Activated T-cell treated with anti-CD3 and anti-CD28 coated beads, Interleukin-2, amount 50 U/mL, for 4 hours (primary cell): ENCODE results near the gene PLEKHA8. TPM values are rescaled to one million over a fixed set of nuclear protein-coding genes. Genes with fewer than 3 reads are reported as not detected.

ENCODE experiments used
- ATAC-seq, 2 donors: fragments of 200-7000 bp; cut with Tn5 transposase; one replicate each; pipeline ENCODE4 v1.10.0; 2021
- DNase-seq: peaks from one replicate; pipeline ENCODE4 v3.0.0-alpha.2; 2020
- H3K27me3 Mint-ChIP-seq: one replicate; pipeline ENCODE4 v1.8.0; 2021; ENCODE audit warnings: low read depth, mixed read lengths
- H3K36me3 Mint-ChIP-seq: one replicate; pipeline ENCODE4 v1.8.0; 2022; ENCODE audit warnings: mixed read lengths; ENCODE audit not compliant: insufficient read depth
- H3K4me1 Mint-ChIP-seq: one replicate; pipeline ENCODE4 v1.8.0; 2021; ENCODE audit warnings: low read depth, mixed read lengths
- H3K4me3 Mint-ChIP-seq: one replicate; pipeline ENCODE4 v1.8.0; 2021; ENCODE audit warnings: mild to moderate bottlenecking, moderate library complexity, mixed read lengths
- H3K9me3 Mint-ChIP-seq: one replicate; pipeline ENCODE4 v1.8.0; 2021; ENCODE audit warnings: mixed read lengths
- total RNA-seq, 3 donors: library from RNA; stranded (reverse); gene quantifications; one replicate each; pipeline ENCODE4 v1.2.1, GENCODE V29; 2021

Gene PLEKHA8
- total RNA-seq, 3 donors from 2014 or later = 5.2 to 6.1 (median 5.4) TPM

DNA sequence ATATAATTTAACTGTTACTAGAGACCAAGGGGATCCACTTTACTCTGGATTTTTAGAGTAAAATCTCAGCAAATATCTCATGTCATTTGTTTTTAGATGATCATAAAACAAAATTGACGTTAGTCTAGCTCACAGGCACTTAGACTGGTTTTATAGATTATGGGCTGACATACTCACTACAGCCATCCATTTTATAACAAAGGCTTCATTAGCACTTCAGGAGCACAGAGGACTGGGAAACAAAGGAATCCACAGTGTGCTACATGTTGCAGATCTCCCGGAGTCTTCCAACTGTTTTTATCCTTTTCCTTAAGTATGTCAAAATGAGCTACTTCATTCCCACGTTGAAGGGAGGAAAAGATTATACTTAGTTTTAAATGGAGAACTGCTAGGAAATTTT lies 22.7 kb upstream of the PLEKHA8 start:
- no peak for ATAC-seq

DNA sequence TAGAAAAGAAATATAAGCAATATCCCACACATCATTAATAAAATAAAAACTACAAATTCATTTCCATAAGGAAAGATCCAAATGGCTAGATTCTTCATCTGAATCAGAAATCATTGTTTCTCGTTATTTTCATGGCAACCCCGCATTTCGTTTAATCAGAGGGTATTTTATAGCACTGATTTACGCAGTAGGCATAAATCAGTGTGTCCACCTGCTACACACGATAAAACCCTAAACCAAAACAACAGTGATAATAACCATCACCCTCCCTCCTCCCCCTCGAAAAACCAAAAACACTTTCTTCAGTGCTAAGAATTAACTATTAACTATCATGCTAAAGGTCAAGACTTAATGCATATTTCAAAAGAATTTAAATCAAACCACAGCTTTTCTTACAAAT lies 18.2 kb upstream of the PLEKHA8 start:
- H3K4me3 Mint-ChIP-seq = no peak overlapping the region
- H3K36me3 Mint-ChIP-seq = peaks cover 6% of the 10 kb centered on the region
- H3K9me3 Mint-ChIP-seq = no peaks in the 10 kb centered on the region
- no peak for ATAC-seq
- no peaks in the 10 kb centered on the region for H3K4me1 Mint-ChIP-seq
- no peaks in the 10 kb centered on the region for H3K27me3 Mint-ChIP-seq
- no peak for DNase-seq

More for the DNA sequence above, 22.7 kb upstream of the PLEKHA8 start:
- no peak for DNase-seq
- Mint-ChIP-seq H3K27me3 (peaks cover 10% of the 10 kb centered on the region), H3K4me3 (no peak overlapping the region), H3K4me1 (no peaks in the 10 kb centered on the region), H3K36me3 (no peaks in the 10 kb centered on the region), H3K9me3 (no peaks in the 10 kb centered on the region)

DNA sequence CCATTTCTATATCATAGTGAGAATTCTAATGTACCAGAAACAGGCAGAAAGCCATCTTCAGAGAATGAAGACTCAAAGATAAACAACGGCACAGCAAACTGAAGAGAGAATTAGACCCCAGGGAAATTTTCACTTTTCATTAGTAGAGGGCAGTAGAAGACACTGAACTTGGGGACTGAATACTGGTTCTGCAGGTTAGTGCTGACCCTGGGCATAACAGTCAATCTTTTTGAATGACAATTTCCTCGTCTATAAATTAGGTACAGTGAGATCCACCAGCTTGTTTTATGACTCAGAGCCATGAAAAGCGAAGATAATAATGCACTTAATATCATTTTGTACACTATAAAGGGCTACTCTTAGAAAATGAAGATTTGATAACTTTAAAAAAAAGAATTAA lies 15.5 kb upstream of the PLEKHA8 start:
- H3K4me3 Mint-ChIP-seq = no peak overlapping the region
- peaks cover 12% of the 10 kb centered on the region for H3K36me3 Mint-ChIP-seq
- no peaks in the 10 kb centered on the region for H3K9me3 Mint-ChIP-seq
- no peaks in the 10 kb centered on the region for H3K4me1 Mint-ChIP-seq
- ATAC-seq (no peak), DNase-seq (no peak)
- no peaks in the 10 kb centered on the region for H3K27me3 Mint-ChIP-seq

DNA sequence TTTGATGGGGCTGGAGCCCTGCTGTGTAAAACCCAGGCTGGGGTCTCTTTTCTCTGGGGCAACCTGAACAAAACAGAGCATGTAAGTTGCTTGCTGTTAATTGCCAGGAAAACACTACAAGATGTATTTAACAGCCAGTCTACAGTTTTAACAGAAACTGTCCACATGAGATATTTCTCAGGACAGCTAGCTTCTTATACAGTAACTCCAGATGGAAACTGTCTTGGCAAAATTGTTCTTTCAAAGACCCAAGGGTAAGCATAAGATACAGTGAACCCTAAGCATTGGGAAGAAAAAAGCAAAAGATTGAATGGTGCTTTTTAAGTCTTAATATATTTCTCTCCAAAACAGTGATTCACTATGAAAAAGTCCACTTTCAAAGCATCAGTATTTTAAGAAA lies 9.8 kb upstream of the PLEKHA8 start:
- H3K9me3 Mint-ChIP-seq = no peaks in the 10 kb centered on the region
- peaks cover 14% of the 10 kb centered on the region for H3K36me3 Mint-ChIP-seq
- no peaks in the 10 kb centered on the region for H3K27me3 Mint-ChIP-seq
- DNase-seq (no peak), ATAC-seq (no peak)
- no peak overlapping the region for H3K4me3 Mint-ChIP-seq
- H3K4me1 Mint-ChIP-seq = peaks cover 7% of the 10 kb centered on the region

DNA sequence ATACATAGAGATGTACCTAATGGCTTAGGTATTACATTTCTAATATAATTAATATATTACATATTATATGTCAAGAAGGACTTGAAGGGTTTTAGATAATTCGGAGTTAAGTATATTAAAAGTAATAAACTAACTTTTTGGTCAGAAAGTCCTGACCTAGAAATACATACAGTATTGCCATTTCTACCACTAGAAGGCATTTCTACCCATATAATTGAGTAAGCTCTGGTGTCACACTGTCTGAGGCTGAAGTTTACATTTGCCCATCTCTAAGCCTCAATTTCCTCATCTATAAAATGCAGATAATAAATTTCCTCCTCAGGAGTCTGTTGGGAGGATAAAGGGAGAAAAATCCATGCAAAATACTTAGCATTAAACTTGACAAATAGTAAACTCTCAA lies 8.8 kb upstream of the PLEKHA8 start:
- no peak for ATAC-seq
- no peak for DNase-seq
- Mint-ChIP-seq H3K9me3 (no peaks in the 10 kb centered on the region), H3K27me3 (no peaks in the 10 kb centered on the region), H3K4me3 (no peak overlapping the region), H3K36me3 (peaks cover 12% of the 10 kb centered on the region), H3K4me1 (peaks cover 11% of the 10 kb centered on the region)

DNA sequence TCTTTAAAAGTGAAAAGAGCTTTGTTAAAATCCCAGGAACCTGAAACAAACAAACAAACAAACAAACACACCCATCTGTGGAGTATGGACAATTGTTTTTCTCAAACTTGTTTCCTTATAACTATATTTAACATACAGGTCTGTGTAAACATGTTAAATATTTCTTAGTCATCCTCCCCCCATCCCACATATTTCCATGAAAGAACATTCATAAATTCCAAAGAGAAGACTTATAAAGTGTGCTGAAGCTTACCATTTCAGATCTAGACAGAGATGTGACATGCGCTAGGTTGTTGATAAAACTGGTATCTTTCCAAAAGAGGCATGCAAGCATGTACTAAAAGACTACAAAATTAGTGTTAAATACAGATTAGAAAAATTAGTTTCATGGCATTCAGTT lies 8.3 kb upstream of the PLEKHA8 start:
- no peak overlapping the region for H3K4me3 Mint-ChIP-seq
- no peaks in the 10 kb centered on the region for H3K9me3 Mint-ChIP-seq
- H3K27me3 Mint-ChIP-seq = no peaks in the 10 kb centered on the region
- H3K36me3 Mint-ChIP-seq = peaks cover 12% of the 10 kb centered on the region
- H3K4me1 Mint-ChIP-seq = peaks cover 17% of the 10 kb centered on the region
- DNase-seq = no peak
- ATAC-seq = no peak

DNA sequence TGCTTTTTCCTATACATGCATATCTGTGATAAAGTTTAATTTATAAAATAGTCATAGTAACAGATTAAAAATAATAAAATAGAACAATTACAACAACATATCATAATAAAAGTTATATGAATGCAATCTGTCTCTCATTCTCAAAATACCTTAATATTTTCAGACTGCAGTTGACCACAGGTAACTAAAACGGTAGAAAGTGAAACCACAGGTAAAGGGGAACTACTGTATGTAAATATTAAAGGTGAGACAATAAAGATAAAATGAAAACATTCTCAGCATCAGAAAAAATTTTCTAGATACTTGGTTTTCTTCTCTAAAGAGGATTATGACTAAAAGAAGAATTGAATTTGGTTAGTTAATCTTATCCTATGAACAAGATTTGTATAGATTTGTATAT lies 7.7 kb upstream of the PLEKHA8 start:
- no peaks in the 10 kb centered on the region for H3K9me3 Mint-ChIP-seq
- no peak for ATAC-seq
- peaks cover 12% of the 10 kb centered on the region for H3K36me3 Mint-ChIP-seq
- DNase-seq = no peak
- no peaks in the 10 kb centered on the region for H3K27me3 Mint-ChIP-seq
- no peak overlapping the region for H3K4me3 Mint-ChIP-seq
- H3K4me1 Mint-ChIP-seq = peaks cover 22% of the 10 kb centered on the region

DNA sequence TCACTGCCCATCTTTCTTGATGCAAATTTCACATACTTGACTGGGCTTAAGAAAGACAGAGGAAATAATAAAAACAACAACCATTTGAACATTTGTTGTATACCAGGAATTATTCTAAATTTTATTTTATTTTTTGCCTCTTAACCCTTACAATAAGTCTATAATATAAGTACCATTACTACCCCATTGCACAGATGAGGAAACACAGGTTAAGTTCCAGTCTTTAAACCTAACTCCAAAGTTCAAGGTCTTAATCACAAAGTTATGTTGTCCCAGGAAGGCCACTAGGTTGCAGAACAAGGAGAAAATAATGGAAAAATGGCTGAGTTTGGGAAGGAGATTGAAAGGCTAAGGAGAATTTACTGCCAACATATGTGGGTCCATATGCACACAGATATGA lies 5.2 kb upstream of the PLEKHA8 start:
- H3K36me3 Mint-ChIP-seq = peaks cover 6% of the 10 kb centered on the region
- no peak for DNase-seq
- H3K4me3 Mint-ChIP-seq = no peak overlapping the region
- ATAC-seq = no peak
- no peaks in the 10 kb centered on the region for H3K9me3 Mint-ChIP-seq
- H3K27me3 Mint-ChIP-seq = no peaks in the 10 kb centered on the region
- H3K4me1 Mint-ChIP-seq = peaks cover 33% of the 10 kb centered on the region

DNA sequence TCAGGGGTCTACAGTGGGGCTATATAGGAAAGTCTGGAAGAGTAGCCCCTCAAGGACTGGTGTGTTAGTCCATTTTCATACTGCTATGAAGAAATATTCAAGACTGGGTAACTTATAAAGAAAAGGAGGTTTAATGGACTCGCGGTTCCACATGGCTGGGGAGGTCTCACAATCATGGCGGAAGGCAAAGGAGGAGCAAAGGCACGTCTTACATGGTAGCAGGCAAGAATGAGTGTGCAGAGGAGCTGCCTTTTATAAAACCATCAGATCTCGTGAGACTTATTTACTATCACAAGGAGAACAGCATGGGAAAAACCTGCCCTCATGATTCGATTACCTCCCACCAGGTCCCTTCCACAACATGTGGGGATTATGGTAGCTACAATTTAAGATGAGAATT lies 4.7 kb upstream of the PLEKHA8 start:
- peaks cover 33% of the 10 kb centered on the region for H3K4me1 Mint-ChIP-seq
- no peaks in the 10 kb centered on the region for H3K9me3 Mint-ChIP-seq
- no peak overlapping the region for H3K4me3 Mint-ChIP-seq
- ATAC-seq (no peak), DNase-seq (no peak)
- H3K27me3 Mint-ChIP-seq = no peaks in the 10 kb centered on the region
- H3K36me3 Mint-ChIP-seq = peaks cover under 1% of the 10 kb centered on the region

DNA sequence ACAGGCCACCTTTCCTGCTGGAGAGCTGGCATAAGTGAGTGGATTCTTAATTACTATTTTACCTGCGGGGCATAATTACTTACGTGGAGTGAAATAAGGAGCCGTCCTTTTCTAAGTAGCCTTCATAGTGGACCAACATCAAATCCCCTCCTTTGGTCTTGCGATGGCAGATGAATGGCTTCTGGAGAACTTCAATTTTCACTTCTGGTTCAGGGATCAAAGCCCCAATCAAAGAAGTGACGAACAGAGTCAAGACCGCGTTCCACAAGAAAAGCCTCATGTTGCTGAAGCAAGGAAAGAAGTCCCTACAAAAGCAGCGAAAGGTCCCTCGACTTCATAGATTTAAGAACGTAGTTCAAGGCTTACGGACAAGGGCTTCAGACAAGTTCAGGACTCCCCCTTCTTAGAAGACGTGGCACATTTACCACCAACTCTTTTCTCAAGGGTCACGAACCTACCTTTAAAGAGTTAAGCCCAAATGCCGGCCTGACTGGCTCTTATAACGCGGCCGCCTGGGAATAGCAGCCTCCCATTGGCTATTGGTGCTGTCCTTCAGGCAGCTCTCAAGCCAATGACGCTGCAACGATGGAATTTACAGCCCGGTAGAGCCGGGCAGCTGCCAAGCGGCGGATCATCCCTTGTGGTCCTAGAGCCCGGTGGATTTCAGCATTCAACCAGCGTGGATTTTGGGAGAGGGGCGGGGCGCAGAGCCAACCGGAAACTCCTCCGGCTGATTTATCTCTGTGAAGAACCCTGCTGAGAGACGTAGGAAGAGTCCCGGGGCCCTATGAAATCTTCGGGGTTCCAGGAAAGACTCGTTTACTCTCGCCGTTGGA lies 1.8 kb upstream of the PLEKHA8 start, which contains the start of gene FKBP14:
TSS of gene FKBP14 (minus strand) at position 474 of the 836 bp plus-strand sequence. CDS start at position 280, 194 bp downstream.
- Mint-ChIP-seq H3K4me3 (peak within 1 kb of the TSS; percentile 93), H3K36me3 (no peaks in the 10 kb centered on the region), H3K9me3 (no peaks in the 10 kb centered on the region), H3K27me3 (no peaks in the 10 kb centered on the region), H3K4me1 (peaks cover 29% of the 10 kb centered on the region)
- DNase-seq (peak; percentile 87), ATAC-seq (peak; percentile 88 to 89)

DNA sequence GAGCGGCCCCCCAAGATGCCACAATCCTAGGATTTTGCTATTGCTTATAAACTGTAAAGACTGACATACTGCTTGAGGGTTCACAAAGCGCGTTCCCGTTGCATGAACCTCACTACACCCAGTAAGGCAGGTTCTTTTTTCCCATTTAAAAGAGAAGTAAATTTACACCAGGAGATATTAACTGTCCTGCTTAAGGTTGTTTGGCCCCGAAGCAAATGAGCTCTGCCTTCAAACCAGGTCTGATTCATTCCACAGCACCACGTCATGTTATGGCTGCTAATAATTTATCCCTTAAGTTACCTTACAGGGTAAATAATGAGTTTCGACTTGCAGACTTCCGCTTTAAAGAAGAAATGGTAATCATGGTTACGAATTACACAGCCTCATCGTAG lies 1.2 kb upstream of the PLEKHA8 start:
- H3K36me3 Mint-ChIP-seq = no peaks in the 10 kb centered on the region

DNA sequence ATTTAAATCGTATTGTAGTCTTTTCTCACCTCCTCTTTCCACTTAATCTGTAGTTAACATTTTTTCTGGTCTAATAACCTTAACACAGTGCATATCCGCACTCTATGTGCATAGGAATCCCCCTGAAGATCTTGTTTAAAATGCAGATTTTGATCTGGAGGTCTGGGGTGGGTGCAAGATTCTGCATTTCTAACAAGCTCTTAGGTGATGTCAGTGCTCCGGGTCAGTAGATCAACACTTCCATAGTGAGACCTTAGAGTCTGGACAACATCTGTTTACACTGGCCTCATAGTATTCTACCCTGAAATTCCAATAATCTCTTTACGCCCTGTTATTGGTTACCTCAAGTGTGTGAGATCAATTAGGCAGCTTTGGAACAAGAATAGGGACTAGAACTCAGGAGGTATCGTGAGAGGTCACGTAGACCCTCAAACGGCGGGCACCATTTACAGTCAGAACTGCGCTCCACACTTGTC lies 434 bp upstream of the PLEKHA8 start:
- peak overlapping the region; percentile 93 for H3K4me3 Mint-ChIP-seq
- DNase-seq (no peak), ATAC-seq (no peak)
- H3K27me3 Mint-ChIP-seq = no peaks in the 10 kb centered on the region
- H3K4me1 Mint-ChIP-seq = peaks cover 31% of the 10 kb centered on the region
- H3K36me3 Mint-ChIP-seq = no peaks in the 10 kb centered on the region
- no peaks in the 10 kb centered on the region for H3K9me3 Mint-ChIP-seq

More for the DNA sequence above, 1.2 kb upstream of the PLEKHA8 start:
- Mint-ChIP-seq H3K9me3 (no peaks in the 10 kb centered on the region), H3K27me3 (no peaks in the 10 kb centered on the region), H3K4me1 (peaks cover 29% of the 10 kb centered on the region), H3K4me3 (peak overlapping the region; percentile 93)
- ATAC-seq (peak; percentile 15 to 22), DNase-seq (peak; percentile 14)

DNA sequence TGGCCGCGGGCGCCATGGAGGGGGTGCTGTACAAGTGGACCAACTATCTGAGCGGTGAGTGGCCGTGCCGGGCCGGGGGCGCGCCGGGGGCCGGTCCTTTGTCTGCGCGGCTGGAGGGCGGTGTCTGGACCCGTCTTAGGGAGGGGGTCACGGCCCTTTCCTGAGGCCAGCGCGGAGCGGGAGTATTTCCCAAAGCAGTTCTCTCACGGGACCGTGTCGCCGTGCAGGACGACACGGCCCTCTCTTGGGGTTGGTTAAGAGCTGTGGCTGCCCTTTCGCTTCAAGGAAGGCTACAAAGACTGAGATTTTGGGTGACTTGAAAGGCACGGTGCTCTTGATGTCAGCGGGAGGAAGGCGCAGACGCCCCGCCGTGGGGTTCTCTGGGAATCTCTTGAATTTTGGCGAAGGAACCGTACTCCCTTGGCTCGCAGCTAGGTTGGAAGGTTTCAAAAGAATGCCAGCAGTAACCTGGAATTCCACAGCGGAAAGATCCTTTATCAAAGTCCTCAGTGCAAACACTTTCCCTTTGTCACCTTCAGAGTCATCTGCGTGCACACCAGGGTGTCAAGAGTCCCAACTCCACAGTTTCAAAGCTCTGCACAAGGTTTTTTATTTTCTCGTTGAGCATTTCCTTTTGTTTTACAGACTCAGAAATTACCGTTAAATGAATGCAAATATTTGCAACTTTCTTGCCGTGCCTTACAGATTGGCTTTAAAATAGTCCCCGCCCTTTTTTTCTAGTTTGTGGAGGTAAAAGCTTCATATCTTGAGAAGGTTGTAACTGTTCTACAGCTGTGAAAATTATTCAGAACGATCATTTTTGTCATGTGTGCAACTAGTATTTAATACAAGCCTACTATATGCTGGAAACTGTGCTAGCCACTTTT lies 780 bp downstream of the PLEKHA8 start:
- H3K9me3 Mint-ChIP-seq = no peaks in the 10 kb centered on the region
- peaks cover 24% of the 10 kb centered on the region for H3K4me1 Mint-ChIP-seq
- no peaks in the 10 kb centered on the region for H3K36me3 Mint-ChIP-seq
- DNase-seq = peak; percentile 5
- no peak overlapping the region for H3K4me3 Mint-ChIP-seq
- peak; percentile 5 to 7 for ATAC-seq
- H3K27me3 Mint-ChIP-seq = no peaks in the 10 kb centered on the region

DNA sequence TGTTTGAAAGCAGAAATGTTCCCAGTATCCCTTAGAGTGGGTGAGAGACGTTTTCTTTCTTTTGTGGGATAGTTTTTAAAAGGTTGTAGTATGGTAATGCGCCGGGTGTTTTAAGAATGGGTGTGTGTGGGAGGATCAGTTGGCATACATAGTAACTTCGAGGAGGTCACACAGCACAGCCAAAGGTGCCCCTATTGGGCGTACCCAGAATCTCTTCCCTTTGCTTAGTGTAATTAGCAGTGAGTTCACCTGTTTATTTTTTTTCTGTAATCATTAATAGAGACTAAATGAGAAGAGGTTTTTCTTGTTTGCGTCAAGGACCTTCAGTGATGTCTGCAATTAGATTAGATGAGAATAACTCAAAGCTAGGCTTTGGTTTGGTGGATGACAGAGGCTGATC lies 1.5 kb downstream of the PLEKHA8 start:
- Mint-ChIP-seq H3K9me3 (no peaks in the 10 kb centered on the region), H3K36me3 (no peaks in the 10 kb centered on the region), H3K27me3 (no peaks in the 10 kb centered on the region), H3K4me1 (peaks cover 22% of the 10 kb centered on the region), H3K4me3 (no peak overlapping the region)
- DNase-seq (peak; percentile 6), ATAC-seq (no peak)
